ENCODE results near the gene SNCA.

The SNCA gene

GRCh38 chr4:89788206-89789072, 48.5 kb downstream of the SNCA start:
- no peak for DNase-seq (ENCODE audit: low read depth, low spot score)
- Histone ChIP-seq H3K36me3 (ENCODE audit: control insufficient read depth, insufficient read depth, low read length) (no peaks in the 10 kb centered on the region), H3K4me3 (ENCODE audit: low read length) (no peak overlapping the region), H3K4me1 (ENCODE audit: control insufficient read depth, insufficient read depth, low read length) (no peaks in the 10 kb centered on the region; the same call in 1 of the 2 replicates), H3K27me3 (ENCODE audit: control insufficient read depth, insufficient read depth, low read length) (no peaks in the 10 kb centered on the region), H3K27ac (ENCODE audit: low read length) (no peak overlapping the region), H3K9me3 (ENCODE audit: control insufficient read depth, insufficient read depth, low read length) (no peaks in the 10 kb centered on the region)
- no CpG with 5 or more reads among the region's 2 CpGs for WGBS (ENCODE audit: insufficient coverage, insufficient read length)

- WGBS (ENCODE audit: insufficient coverage, insufficient read length), result no CpG with 5 or more reads among the region's 2 CpGs
Measured at GRCh38 chr4:89784686-89785231, 52.2 kb downstream of the SNCA start.

DNA sequence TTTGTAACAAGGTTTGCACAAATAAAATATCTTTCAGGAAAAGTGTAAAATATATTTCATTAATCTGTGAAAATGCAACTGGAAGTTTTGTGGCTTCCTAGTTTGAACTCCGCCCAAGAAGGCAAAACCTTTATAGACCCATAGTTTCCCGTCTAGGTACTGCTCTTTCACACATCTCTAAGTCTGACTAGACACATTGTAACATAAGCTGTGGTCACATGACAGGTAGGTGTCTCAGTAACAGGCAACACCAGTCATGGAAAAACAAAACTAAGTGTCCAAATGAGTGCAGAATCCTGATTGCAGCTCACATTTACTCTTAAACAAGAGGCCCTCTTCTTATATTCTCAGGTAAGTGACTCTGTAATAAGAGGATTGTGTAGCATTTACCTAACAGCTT, 55.6 kb downstream of the SNCA start:
- Histone ChIP-seq H3K4me3 (ENCODE audit: low read length) (no peak overlapping the region), H3K27me3 (ENCODE audit: control insufficient read depth, insufficient read depth, low read length) (no peaks in the 10 kb centered on the region), H3K36me3 (ENCODE audit: control insufficient read depth, insufficient read depth, low read length) (no peaks in the 10 kb centered on the region), H3K27ac (ENCODE audit: low read length) (no peak overlapping the region), H3K4me1 (ENCODE audit: control insufficient read depth, insufficient read depth, low read length) (no peaks in the 10 kb centered on the region), H3K9me3 (ENCODE audit: control insufficient read depth, insufficient read depth, low read length) (no peaks in the 10 kb centered on the region)
- WGBS (ENCODE audit: insufficient coverage, insufficient read length), result no CpG with 5 or more reads among the region's 2 CpGs
- no peak for DNase-seq (ENCODE audit: low read depth, low spot score)

More at GRCh38 chr4:89784686-89785231, 52.2 kb downstream of the SNCA start:
- H3K9me3 ChIP-seq (ENCODE audit: control insufficient read depth, insufficient read depth, low read length), result no peaks in the 10 kb centered on the region
- no peaks in the 10 kb centered on the region; the same call in 1 of the 2 replicates for H3K4me1 ChIP-seq (ENCODE audit: control insufficient read depth, insufficient read depth, low read length)
- H3K27me3 ChIP-seq (ENCODE audit: control insufficient read depth, insufficient read depth, low read length), result no peaks in the 10 kb centered on the region
- H3K36me3 ChIP-seq (ENCODE audit: control insufficient read depth, insufficient read depth, low read length), result no peaks in the 10 kb centered on the region
- H3K27ac ChIP-seq (ENCODE audit: low read length), result no peak overlapping the region
- DNase-seq (ENCODE audit: low read depth, low spot score), result no peak
- no peak overlapping the region for H3K4me3 ChIP-seq (ENCODE audit: low read length)

GRCh38 chr4:89773805-89774204, 63.2 kb downstream of the SNCA start:
- H3K27me3 ChIP-seq (ENCODE audit: control insufficient read depth, insufficient read depth, low read length), result no peaks in the 10 kb centered on the region
- H3K36me3 ChIP-seq (ENCODE audit: control insufficient read depth, insufficient read depth, low read length), result no peaks in the 10 kb centered on the region
- 100% methylated on average over 1 of the region's 2 CpGs for WGBS (ENCODE audit: insufficient coverage, insufficient read length)
- H3K4me3 ChIP-seq (ENCODE audit: low read length), result no peak overlapping the region
- H3K27ac ChIP-seq (ENCODE audit: low read length), result no peak overlapping the region
- no peaks in the 10 kb centered on the region for H3K9me3 ChIP-seq (ENCODE audit: control insufficient read depth, insufficient read depth, low read length)
- H3K4me1 ChIP-seq (ENCODE audit: control insufficient read depth, insufficient read depth, low read length), result no peaks in the 10 kb centered on the region
- no peak for DNase-seq (ENCODE audit: low read depth, low spot score)

DNA sequence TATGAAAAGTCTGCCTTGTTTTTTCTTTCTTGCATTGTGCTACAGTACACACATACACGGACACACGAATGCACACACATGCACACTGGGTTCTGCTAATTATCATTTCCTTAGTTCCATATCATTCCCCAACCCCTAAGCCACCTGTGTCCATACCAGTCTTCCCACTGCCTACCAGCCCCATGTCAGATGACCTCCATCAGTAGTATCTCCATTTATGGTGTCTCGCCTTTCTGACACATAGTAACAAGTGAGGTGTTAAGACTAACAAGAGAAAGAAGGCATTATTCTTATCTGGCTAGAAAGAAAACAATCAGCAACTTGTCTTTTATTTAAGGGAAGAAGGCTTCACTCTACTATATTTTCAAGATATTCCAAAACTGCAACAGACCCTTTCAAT, 67.1 kb downstream of the SNCA start:
- no peaks in the 10 kb centered on the region for H3K4me1 ChIP-seq (ENCODE audit: control insufficient read depth, insufficient read depth, low read length)
- no peaks in the 10 kb centered on the region for H3K9me3 ChIP-seq (ENCODE audit: control insufficient read depth, insufficient read depth, low read length)
- WGBS (ENCODE audit: insufficient coverage, insufficient read length), result no CpG with 5 or more reads among the region's 3 CpGs
- no peaks in the 10 kb centered on the region for H3K27me3 ChIP-seq (ENCODE audit: control insufficient read depth, insufficient read depth, low read length)
- no peak overlapping the region for H3K4me3 ChIP-seq (ENCODE audit: low read length)
- no peak overlapping the region for H3K27ac ChIP-seq (ENCODE audit: low read length)
- H3K36me3 ChIP-seq (ENCODE audit: control insufficient read depth, insufficient read depth, low read length), result no peaks in the 10 kb centered on the region
- no peak for DNase-seq (ENCODE audit: low read depth, low spot score)

DNA sequence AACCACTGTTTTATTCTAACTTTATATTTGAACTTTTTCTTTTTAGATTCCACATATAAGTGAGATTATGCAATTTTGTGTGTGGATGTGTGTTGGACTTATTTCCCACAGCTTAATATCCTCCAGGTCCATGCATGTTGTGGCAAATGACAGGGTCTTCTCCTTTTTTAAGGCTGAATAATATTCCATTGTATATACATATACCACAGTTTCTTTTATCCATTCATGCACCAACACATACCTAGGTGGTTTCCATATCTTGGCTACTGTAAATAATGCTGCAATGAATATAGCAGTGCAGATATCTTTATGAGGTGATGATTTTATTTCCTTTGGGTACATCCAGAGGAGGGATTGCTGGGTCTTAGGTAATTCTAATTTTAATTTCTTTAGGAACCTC, 69.0 kb downstream of the SNCA start:
- H3K27ac ChIP-seq (ENCODE audit: low read length), result no peak overlapping the region
- H3K4me1 ChIP-seq (ENCODE audit: control insufficient read depth, insufficient read depth, low read length), result no peaks in the 10 kb centered on the region
- no peaks in the 10 kb centered on the region for H3K27me3 ChIP-seq (ENCODE audit: control insufficient read depth, insufficient read depth, low read length)
- no peaks in the 10 kb centered on the region for H3K36me3 ChIP-seq (ENCODE audit: control insufficient read depth, insufficient read depth, low read length)
- no peaks in the 10 kb centered on the region for H3K9me3 ChIP-seq (ENCODE audit: control insufficient read depth, insufficient read depth, low read length)
- H3K4me3 ChIP-seq (ENCODE audit: low read length), result no peak overlapping the region
- DNase-seq (ENCODE audit: low read depth, low spot score), result no peak

DNA sequence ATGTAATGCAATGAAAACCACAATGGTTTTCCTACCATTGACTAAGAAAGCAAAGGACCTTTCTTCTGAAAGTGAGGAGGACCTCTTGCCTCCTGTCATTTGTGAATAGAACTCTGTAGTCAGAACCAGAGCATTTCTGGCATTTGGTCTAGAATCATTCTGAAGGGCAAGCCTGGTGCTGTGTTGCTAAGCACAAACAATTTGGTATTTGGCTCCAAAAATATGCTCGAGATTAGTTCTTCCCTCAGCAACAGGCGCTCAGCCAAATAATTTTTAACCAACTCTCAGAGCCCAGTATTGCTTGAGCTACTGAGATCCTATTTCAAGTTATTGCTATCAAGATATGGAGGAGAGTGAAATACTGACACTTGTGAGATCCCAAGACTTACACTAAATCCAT, 71.0 kb downstream of the SNCA start:
- Histone ChIP-seq H3K27ac (ENCODE audit: low read length) (no peak overlapping the region), H3K9me3 (ENCODE audit: control insufficient read depth, insufficient read depth, low read length) (no peaks in the 10 kb centered on the region), H3K36me3 (ENCODE audit: control insufficient read depth, insufficient read depth, low read length) (no peaks in the 10 kb centered on the region), H3K27me3 (ENCODE audit: control insufficient read depth, insufficient read depth, low read length) (no peaks in the 10 kb centered on the region), H3K4me1 (ENCODE audit: control insufficient read depth, insufficient read depth, low read length) (no peaks in the 10 kb centered on the region), H3K4me3 (ENCODE audit: low read length) (no peak overlapping the region)
- WGBS (ENCODE audit: insufficient coverage, insufficient read length), result no CpG with 5 or more reads among the region's 2 CpGs
- no peak for DNase-seq (ENCODE audit: low read depth, low spot score)

GRCh38 chr4:89765528-89765927, 71.4 kb downstream of the SNCA start:
- Histone ChIP-seq H3K27ac (ENCODE audit: low read length) (no peak overlapping the region), H3K4me3 (ENCODE audit: low read length) (no peak overlapping the region), H3K27me3 (ENCODE audit: control insufficient read depth, insufficient read depth, low read length) (no peaks in the 10 kb centered on the region), H3K4me1 (ENCODE audit: control insufficient read depth, insufficient read depth, low read length) (no peaks in the 10 kb centered on the region), H3K9me3 (ENCODE audit: control insufficient read depth, insufficient read depth, low read length) (no peaks in the 10 kb centered on the region), H3K36me3 (ENCODE audit: control insufficient read depth, insufficient read depth, low read length) (no peaks in the 10 kb centered on the region)
- no peak for DNase-seq (ENCODE audit: low read depth, low spot score)
- no CpG with 5 or more reads among the region's 2 CpGs for WGBS (ENCODE audit: insufficient coverage, insufficient read length)

GRCh38 chr4:89762311-89762710, 74.7 kb downstream of the SNCA start:
- no peaks in the 10 kb centered on the region for H3K36me3 ChIP-seq (ENCODE audit: control insufficient read depth, insufficient read depth, low read length)
- no peaks in the 10 kb centered on the region for H3K9me3 ChIP-seq (ENCODE audit: control insufficient read depth, insufficient read depth, low read length)
- H3K4me3 ChIP-seq (ENCODE audit: low read length), result no peak overlapping the region
- H3K27ac ChIP-seq (ENCODE audit: low read length), result no peak overlapping the region
- DNase-seq (ENCODE audit: low read depth, low spot score), result no peak
- no peaks in the 10 kb centered on the region for H3K4me1 ChIP-seq (ENCODE audit: control insufficient read depth, insufficient read depth, low read length)
- H3K27me3 ChIP-seq (ENCODE audit: control insufficient read depth, insufficient read depth, low read length), result no peaks in the 10 kb centered on the region
- no CpG with 5 or more reads among the region's 3 CpGs for WGBS (ENCODE audit: insufficient coverage, insufficient read length)

DNA sequence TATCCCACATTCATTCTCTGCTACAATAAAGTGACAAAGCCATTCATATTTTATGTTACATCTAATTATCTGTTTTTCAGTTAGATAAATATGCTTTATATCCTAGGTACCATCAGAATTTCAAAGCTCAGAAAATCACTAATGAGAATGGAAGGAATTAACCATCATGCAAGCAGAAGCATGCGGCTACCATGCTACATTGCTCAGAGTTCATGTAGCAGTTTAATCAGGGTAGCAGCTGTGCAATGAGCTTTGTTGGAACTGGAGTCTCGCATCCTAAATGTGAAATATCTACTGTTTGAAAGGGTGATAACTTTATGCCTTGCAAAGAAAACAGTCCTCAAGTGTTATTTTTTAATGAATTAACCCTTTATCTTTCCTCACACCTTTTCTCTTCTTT, 77.5 kb downstream of the SNCA start:
- no CpG with 5 or more reads among the region's 2 CpGs for WGBS (ENCODE audit: insufficient coverage, insufficient read length)
- H3K4me1 ChIP-seq (ENCODE audit: control insufficient read depth, insufficient read depth, low read length), result no peaks in the 10 kb centered on the region
- no peaks in the 10 kb centered on the region for H3K36me3 ChIP-seq (ENCODE audit: control insufficient read depth, insufficient read depth, low read length)
- no peaks in the 10 kb centered on the region for H3K9me3 ChIP-seq (ENCODE audit: control insufficient read depth, insufficient read depth, low read length)
- DNase-seq (ENCODE audit: low read depth, low spot score), result no peak
- H3K27ac ChIP-seq (ENCODE audit: low read length), result no peak overlapping the region
- no peaks in the 10 kb centered on the region for H3K27me3 ChIP-seq (ENCODE audit: control insufficient read depth, insufficient read depth, low read length)
- H3K4me3 ChIP-seq (ENCODE audit: low read length), result no peak overlapping the region

Measured in iPS DF 6.9 (cell line).